ENCODE measurements around the gene IDH2.

- TF ChIP-seq CTCF (conservative IDR thresholded peaks at IDR 0.05; ENCODE audit: low read depth, low read length) (no peak), RFX5 (IDR thresholded peaks at IDR 0.05; ENCODE audit: low read depth, low read length) (no peak), POLR2A (IDR thresholded peaks at IDR 0.05; ENCODE audit: low read depth, low read length) (no peak), MAFK (IDR thresholded peaks at IDR 0.05; ENCODE audit: low read depth, low read length) (no peak), RAD21 (IDR thresholded peaks at IDR 0.05; ENCODE audit: low read length) (no peak), RCOR1 (IDR thresholded peaks at IDR 0.05; ENCODE audit: insufficient replicate concordance, low read length) (no peak)
Measured at GRCh38 chr15:90091156-90091931, 10.9 kb downstream of the IDH2 start.
